Upper lobe of left lung (tissue), 6 donors: Measurements from ENCODE around the gene TFEB. TPM values are rescaled to one million over a fixed set of nuclear protein-coding genes. Genes with fewer than 3 reads are reported as not detected.

Experiments
- ATAC-seq, 2 donors: fragments of 200-7000 bp; cut with Tn5 transposase; one replicate each; pipeline ENCODE4 v1.9.1; 2022; ENCODE audit warnings: mild to moderate bottlenecking in 2 of 2, moderate library complexity in 2 of 2; ENCODE audit not compliant: low FRiP score in 2 of 2
- DNase-seq, 2 donors: peaks; one replicate each; pipeline ENCODE4 v3.0.0-alpha.2; 2019 to 2020
- H3K27ac ChIP-seq, 4 donors: fragments of 200-600 bp; sonication (generic); one replicate each; pipeline ENCODE4 v1.5.1; 2016 to 2019
- H3K27me3 ChIP-seq, 4 donors: fragments of 200-600 bp; sonication (generic); one replicate each; pipeline ENCODE4 v1.5.1; 2017 to 2019
- H3K36me3 ChIP-seq, 4 donors: fragments of 200-600 bp; sonication (generic); one replicate each; pipeline ENCODE4 v1.5.1; 2016 to 2019
- H3K4me1 ChIP-seq, 4 donors: fragments of 200-600 bp; sonication (generic); one replicate each; pipeline ENCODE4 v1.5.1; 2018 to 2019
- H3K4me3 ChIP-seq, 4 donors: fragments of 200-600 bp; sonication (generic); one replicate each; pipeline ENCODE4 v1.5.1; 2017 to 2019; ENCODE audit warnings: mild to moderate bottlenecking in 2 of 4, moderate library complexity in 1 of 4
- H3K9me3 ChIP-seq, 4 donors: fragments of 200-600 bp; sonication (generic); one replicate each; pipeline ENCODE4 v1.5.1; 2018 to 2019
- CTCF ChIP-seq, 6 experiments: fragments of 450-650 bp in 4 of 6; fragments of 200-600 bp in 2 of 6; sonication (generic) in 2 of 6; IDR thresholded peaks; one replicate each; pipeline ENCODE4 v1.5.1; 2016 to 2019; ENCODE audit warnings: antibody characterized with exemption in 6 of 6
- EP300 ChIP-seq, 4 donors: sonication (generic); formaldehyde crosslinking; IDR thresholded peaks; one replicate each; pipeline ENCODE4 v1.5.1; 2017; ENCODE audit warnings: antibody characterized with exemption in 4 of 4, control low read depth in 2 of 4
- POLR2A ChIP-seq, 4 donors: fragments of 450-650 bp; IDR thresholded peaks; one replicate each; pipeline ENCODE4 v1.5.1; 2016 to 2017; ENCODE audit warnings: antibody characterized with exemption in 4 of 4, mild to moderate bottlenecking in 2 of 4
- POLR2AphosphoS5 ChIP-seq, 2 donors: sonication (generic); formaldehyde crosslinking; IDR thresholded peaks; one replicate each; pipeline ENCODE4 v1.5.1; 2017; ENCODE audit warnings: antibody characterized with exemption in 2 of 2
- WGBS, 2 donors: methylation state at CpG; one replicate each; pipeline ENCODE4 v1.1.5; 2017 to 2018; 5-methylcytosine and 5-hydroxymethylcytosine counted together
- total RNA-seq, 6 donors: library from RNA; depleted of rRNA in 4 of 6; stranded (reverse); fragments of >200 nt in 4 of 6; gene quantifications; one replicate each; pipeline versions ENCODE4 v1.1.0 to v1.2.1, GENCODE V29; 2016 to 2021
- donor health status: DM: no; HTN: no; CAD: no; lungs with moderate emphysema.
- donor health status: DM: no; HTN: yes; CAD: no; lungs with severe emphysema.

Gene TFEB
- total RNA-seq, 6 donors from 2014 or later: 20.2 to 46.0 (median 27.3) TPM

DNA sequence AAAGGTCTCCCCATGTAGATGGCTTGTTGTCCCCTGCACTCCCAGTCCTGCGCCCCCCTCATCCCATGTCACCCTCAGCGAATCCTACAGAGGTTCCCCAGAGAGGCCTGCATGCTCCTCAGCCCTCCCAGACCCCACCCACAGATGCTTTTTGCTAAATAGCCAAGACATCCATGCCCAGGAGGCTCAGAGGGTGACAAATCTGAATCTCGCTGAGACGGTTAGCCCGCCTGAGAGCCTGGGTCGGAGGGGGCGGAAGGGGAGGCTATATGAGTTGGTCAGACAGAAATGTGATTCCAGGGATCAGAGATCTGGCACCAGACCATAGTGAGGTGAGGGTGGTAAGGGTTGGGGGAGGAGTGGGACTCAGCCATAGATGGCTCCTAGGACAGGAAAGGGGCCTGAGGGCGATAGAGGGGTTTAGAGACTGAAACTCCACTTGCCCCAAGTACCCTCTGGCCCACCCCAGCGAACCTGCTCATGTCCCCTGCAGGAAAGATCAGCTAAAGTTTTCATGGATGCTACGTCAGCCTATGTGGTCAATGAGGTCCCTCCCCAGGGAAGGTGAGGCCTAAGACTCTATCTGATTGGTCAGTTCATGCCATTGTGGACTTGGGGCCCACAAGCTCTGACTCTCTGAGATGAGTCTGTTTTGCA lies 33.2 kb downstream of the TFEB start:
- H3K27ac ChIP-seq: no peak overlapping the region
- ATAC-seq (no peak), DNase-seq (no peak)
- no peaks in the 10 kb centered on the region for H3K9me3 ChIP-seq
- H3K27me3 ChIP-seq: no peaks in the 10 kb centered on the region
- H3K4me1 ChIP-seq: peaks cover 17 to 36% (median 27%) of the 10 kb centered on the region in 4 donors
- peaks cover 0 to 19% (median 0%) of the 10 kb centered on the region in 4 donors for H3K36me3 ChIP-seq
- H3K4me3 ChIP-seq: no peak overlapping the region
- no peak for TF ChIP-seq POLR2A (IDR thresholded peaks at IDR 0.05)
- no peak for TF ChIP-seq POLR2AphosphoS5 (IDR thresholded peaks at IDR 0.05)
- no peak for TF ChIP-seq CTCF (IDR thresholded peaks at IDR 0.05)
- no peak for TF ChIP-seq EP300 (IDR thresholded peaks at IDR 0.05)
- WGBS, 2 donors: 92 to 93% methylated on average over 10 of the region's 10 CpGs

DNA sequence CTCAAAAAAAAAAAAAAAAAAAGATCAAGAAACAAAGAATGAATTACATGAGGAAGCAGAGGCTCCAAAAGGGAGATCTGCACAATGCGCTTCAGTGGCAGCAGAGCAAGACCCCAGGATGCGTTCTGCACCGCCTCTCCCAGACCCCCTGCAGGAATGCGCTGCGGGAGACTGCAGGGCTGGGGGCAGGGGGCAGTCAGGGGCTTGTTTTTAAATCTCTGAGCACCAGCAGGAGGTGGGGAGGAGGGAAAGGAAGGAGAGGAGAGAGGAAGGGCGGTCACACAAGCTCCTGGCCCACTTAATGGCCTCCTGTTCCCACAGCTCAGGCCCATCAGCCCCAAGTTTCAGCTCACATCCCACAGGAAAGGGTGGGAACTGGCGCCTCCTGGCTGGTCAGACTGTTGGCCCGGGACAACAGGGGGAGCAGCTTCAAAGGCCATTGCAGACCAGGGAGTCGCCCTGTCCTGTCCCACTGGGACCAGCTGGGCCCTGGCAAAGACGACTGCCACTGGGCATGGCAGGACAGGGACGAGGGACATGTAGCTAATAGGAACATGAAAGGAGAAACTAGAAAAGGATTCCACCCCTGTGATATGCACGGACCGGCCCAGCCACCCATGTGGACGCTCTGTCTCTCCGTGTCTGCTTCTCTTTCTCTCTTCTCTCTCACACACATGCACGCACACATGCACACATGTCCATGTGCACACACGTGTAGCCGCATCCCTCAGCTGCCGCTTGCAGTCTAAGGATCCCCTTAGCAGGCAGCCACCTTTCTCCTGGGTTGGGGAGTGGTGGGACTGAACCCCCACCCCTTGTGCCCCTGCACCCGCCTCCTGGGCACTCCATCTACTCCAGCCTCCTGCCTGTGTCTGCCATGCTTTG lies 34.7 kb downstream of the TFEB start:
- TF ChIP-seq EP300 (IDR thresholded peaks at IDR 0.05) (no peak), CTCF (IDR thresholded peaks at IDR 0.05) (peak in 1 of 6 experiments; percentile 9)
- Histone ChIP-seq H3K36me3 (peaks cover 0 to 19% (median 0%) of the 10 kb centered on the region in 4 donors), H3K4me1 (peaks cover 2 to 21% (median 12%) of the 10 kb centered on the region in 4 donors), H3K27me3 (no peaks in the 10 kb centered on the region), H3K9me3 (no peaks in the 10 kb centered on the region), H3K4me3 (no peak overlapping the region), H3K27ac (no peak overlapping the region)
- DNase-seq: no peak
- ATAC-seq: no peak
- 83 to 89% methylated on average over 18 to 20 of the region's 20 CpGs for WGBS, 2 donors

- WGBS, 2 donors: 90% methylated on average over 2 of the region's 2 CpGs; no CpG with 5 or more reads in 1 of the 2 donors
- no peaks in the 10 kb centered on the region for H3K9me3 ChIP-seq
- peaks cover 0 to 14% (median 0%) of the 10 kb centered on the region in 4 donors for H3K4me1 ChIP-seq
- H3K36me3 ChIP-seq: peaks cover 0 to 19% (median 0%) of the 10 kb centered on the region in 4 donors
- no peak overlapping the region for H3K4me3 ChIP-seq
- TF ChIP-seq POLR2A (IDR thresholded peaks at IDR 0.05) (no peak), POLR2AphosphoS5 (IDR thresholded peaks at IDR 0.05) (no peak)
- H3K27ac ChIP-seq: no peak overlapping the region
- DNase-seq: no peak
- no peaks in the 10 kb centered on the region for H3K27me3 ChIP-seq
- no peak for ATAC-seq
Observed at GRCh38 chr6:41699063-41699462, 36.3 kb downstream of the TFEB start.

DNA sequence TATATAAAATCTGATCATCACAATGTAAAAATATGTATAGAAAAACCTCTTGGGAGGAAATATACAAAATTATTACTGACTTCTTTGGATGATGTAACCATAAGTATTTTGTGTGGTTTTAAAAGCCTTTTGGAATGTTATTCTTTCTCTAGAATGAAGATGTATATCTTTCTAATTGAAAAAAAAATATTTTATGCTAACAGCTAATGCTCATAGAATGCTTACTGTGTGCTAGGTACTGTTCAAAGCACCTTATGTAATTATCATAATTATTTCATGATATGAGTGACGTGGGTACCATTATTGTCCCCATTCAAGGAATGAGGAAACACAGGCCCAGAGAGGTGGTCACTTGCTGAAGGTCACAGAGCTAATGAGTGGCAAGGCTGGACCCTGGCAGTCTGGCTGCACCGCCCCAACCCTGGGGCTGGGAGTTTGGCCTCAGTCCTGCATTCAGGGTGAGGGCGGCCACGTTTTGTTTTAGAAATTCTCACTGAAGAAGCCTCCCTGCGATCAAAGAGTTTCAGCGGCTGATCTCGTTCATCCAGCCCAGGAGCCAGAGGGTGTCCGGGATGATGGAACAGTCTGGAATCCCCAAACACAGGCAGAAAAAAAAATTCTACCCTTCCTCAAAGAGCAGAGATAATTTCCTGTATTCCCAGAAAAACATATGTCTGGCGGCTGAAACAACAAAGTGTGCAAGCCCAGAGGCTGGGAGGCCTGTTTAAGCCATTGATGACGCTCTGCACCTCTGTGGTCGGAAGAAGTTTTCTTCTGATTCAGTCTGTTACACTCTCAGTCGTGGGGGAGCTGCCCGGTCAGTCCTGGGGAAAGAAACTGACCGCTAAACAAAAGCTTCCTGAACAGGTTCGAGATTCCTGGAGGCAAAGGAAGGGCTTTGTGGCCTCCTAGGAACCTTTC lies 37.3 kb downstream of the TFEB start:
- Histone ChIP-seq H3K27me3 (no peaks in the 10 kb centered on the region), H3K4me3 (no peak overlapping the region), H3K9me3 (no peaks in the 10 kb centered on the region), H3K4me1 (peaks cover 0 to 19% (median 3%) of the 10 kb centered on the region in 4 donors), H3K36me3 (peaks cover 0 to 17% (median 0%) of the 10 kb centered on the region in 4 donors), H3K27ac (no peak overlapping the region)
- DNase-seq (no peak), ATAC-seq (peak in 1 of 2 donors; percentile 25)
- TF ChIP-seq POLR2A (IDR thresholded peaks at IDR 0.05) (no peak), POLR2AphosphoS5 (IDR thresholded peaks at IDR 0.05) (no peak), EP300 (IDR thresholded peaks at IDR 0.05) (no peak), CTCF (IDR thresholded peaks at IDR 0.05) (no peak)
- 78 to 86% methylated on average over 15 of the region's 15 CpGs for WGBS, 2 donors
